Nephron (organoid): ENCODE data around the gene KCNQ1.

Experiments
- H3K27ac Mint-ChIP-seq, 3 experiments: 2 replicates each; pipeline ENCODE4 v1.8.0; 2020; ENCODE audit warnings: mixed read lengths in 3 of 3, mild to moderate bottlenecking in 2 of 3, moderate library complexity in 1 of 3
- H3K27me3 Mint-ChIP-seq: 2 replicates; pipeline ENCODE4 v1.8.0; 2021; ENCODE audit warnings: low read depth, mild to moderate bottlenecking, moderate library complexity, mixed read lengths
- H3K36me3 Mint-ChIP-seq: 2 replicates; pipeline ENCODE4 v1.8.0; 2020; ENCODE audit warnings: low read depth, mixed read lengths
- H3K4me1 Mint-ChIP-seq: 2 replicates; pipeline ENCODE4 v1.8.0; 2020; ENCODE audit warnings: mixed read lengths
- H3K4me3 Mint-ChIP-seq, 3 experiments: 2 replicates each; pipeline ENCODE4 v1.8.0; 2020; ENCODE audit warnings: mild to moderate bottlenecking in 3 of 3, mixed read lengths in 3 of 3, moderate library complexity in 2 of 3
- H3K9me3 Mint-ChIP-seq: 2 replicates; pipeline ENCODE4 v1.8.0; 2020; ENCODE audit warnings: mixed read lengths
- TF ChIP-seq, protein P1 (sequence below), 3 experiments: fragments of 200-600 bp; sonication (generic); IDR thresholded peaks; one replicate each; pipeline ENCODE4 v1.5.0; 2021; ENCODE audit warnings: antibody characterized with exemption in 3 of 3; ENCODE audit not compliant: unreplicated experiment in 3 of 3

KCNQ1 gene

DNA sequence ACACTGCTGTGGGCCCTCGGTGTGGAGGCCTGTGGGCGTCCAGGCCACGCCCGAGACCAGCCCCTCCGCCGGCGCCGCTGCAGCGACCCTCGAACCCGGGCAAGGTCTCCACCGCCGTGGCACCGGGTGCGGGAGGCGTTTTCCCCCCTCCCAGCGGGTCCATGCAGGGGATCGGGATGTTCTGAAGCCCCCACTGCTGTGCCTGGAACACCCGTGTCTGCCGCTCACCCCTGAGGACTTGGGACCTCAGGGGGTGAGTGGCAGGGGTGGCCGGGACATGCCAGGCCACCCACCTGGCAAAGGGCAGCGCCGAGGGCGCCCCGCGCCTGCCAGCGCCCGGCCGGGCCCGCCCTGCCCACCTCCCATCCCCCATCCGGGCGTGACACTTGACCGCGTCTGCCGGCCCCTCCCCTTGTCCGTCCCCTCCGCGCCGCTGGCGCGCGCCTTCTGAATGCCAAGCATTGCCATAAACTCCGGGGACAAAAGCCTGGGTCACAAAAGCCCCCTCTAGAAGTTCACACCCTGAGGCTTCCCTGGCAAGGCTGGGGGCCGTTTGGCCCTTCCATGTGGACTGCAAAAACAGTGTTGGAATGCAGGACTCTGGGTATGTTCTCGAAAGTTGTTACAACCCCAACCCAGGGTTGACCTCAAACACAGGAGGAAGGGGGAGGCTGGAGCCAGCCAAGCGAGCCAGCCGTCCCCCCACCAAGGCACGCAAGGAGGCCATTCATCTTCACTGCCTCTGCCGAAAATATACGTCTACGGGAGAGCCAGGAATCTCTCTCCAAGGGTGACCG lies 255.8 kb downstream of the KCNQ1 start:
- no peaks in the 10 kb centered on the region for H3K36me3 Mint-ChIP-seq
- peak overlapping the region; percentile 93 to 96 (median 94) for H3K4me3 Mint-ChIP-seq
- H3K4me1 Mint-ChIP-seq, result peaks cover 80% of the 10 kb centered on the region
- TF ChIP-seq, protein P1, sequence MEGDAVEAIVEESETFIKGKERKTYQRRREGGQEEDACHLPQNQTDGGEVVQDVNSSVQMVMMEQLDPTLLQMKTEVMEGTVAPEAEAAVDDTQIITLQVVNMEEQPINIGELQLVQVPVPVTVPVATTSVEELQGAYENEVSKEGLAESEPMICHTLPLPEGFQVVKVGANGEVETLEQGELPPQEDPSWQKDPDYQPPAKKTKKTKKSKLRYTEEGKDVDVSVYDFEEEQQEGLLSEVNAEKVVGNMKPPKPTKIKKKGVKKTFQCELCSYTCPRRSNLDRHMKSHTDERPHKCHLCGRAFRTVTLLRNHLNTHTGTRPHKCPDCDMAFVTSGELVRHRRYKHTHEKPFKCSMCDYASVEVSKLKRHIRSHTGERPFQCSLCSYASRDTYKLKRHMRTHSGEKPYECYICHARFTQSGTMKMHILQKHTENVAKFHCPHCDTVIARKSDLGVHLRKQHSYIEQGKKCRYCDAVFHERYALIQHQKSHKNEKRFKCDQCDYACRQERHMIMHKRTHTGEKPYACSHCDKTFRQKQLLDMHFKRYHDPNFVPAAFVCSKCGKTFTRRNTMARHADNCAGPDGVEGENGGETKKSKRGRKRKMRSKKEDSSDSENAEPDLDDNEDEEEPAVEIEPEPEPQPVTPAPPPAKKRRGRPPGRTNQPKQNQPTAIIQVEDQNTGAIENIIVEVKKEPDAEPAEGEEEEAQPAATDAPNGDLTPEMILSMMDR (IDR thresholded peaks at IDR 0.05; ENCODE audit: unreplicated experiment in 3 of 3), result no peak
- no peaks in the 10 kb centered on the region for H3K27me3 Mint-ChIP-seq
- peak overlapping the region; percentile 85 to 99 (median 95) for H3K27ac Mint-ChIP-seq
- H3K9me3 Mint-ChIP-seq, result no peaks in the 10 kb centered on the region

DNA sequence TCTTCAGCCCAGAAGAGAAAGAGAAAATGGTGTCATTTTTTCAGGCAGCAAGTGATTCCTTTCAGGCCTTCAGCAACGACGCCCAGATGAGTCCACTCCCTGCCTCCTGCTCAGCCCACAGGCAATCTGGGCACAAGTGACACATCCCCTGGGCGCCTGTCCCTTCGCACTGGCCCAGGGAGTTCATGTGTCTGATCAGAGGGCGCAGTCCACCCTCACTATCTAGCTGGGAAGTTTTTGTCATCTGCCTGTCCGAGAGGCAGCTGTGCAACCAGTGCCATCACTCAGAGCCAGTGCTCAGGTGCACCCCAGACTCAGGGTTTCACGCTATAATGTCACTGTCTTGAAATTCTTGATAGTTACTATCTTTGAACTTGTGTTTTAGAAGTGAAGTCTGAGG lies 256.4 kb downstream of the KCNQ1 start:
- TF ChIP-seq, protein P1 (IDR thresholded peaks at IDR 0.05; ENCODE audit: unreplicated experiment in 3 of 3), result no peak
- Mint-ChIP-seq H3K4me3 (peak overlapping the region; percentile 80 to 85 (median 82)), H3K4me1 (peaks cover 80% of the 10 kb centered on the region), H3K27me3 (no peaks in the 10 kb centered on the region), H3K36me3 (no peaks in the 10 kb centered on the region), H3K9me3 (peaks cover 3% of the 10 kb centered on the region), H3K27ac (peak overlapping the region; percentile 85 to 99 (median 95))

DNA sequence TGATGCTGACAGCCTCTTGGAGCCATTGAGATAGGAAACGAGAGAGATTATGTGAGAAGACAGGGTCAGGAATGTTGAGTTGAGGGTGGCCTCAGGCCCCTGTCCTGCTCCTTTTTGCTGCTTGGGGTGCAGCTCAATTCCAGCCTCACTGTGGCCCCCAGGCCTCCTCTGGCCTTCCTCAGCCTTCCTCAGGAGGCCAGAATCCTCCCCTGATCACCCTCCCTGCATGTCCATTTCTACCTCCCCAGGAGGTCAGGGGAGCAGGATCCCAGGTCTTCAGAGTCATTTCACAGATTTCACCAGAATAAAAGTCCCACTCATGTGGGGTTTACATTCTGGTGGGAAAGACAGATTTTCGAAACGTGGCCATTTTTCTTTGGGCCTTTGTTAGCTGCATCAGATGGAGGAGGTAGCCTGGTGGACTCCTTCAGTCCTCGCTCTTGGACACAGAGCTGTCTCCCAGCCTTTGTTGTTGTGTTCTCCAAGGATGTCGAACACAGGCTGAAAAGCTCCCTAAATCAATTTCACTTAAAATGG lies 257.2 kb downstream of the KCNQ1 start:
- H3K27ac Mint-ChIP-seq, result peak overlapping the region; percentile 85 to 99 (median 95)
- TF ChIP-seq, protein P1 (IDR thresholded peaks at IDR 0.05; ENCODE audit: unreplicated experiment in 3 of 3), result no peak
- H3K9me3 Mint-ChIP-seq, result peaks cover 3% of the 10 kb centered on the region
- H3K27me3 Mint-ChIP-seq, result no peaks in the 10 kb centered on the region
- H3K36me3 Mint-ChIP-seq, result no peaks in the 10 kb centered on the region
- peak overlapping the region; percentile 80 to 85 (median 82) for H3K4me3 Mint-ChIP-seq
- peaks cover 80% of the 10 kb centered on the region for H3K4me1 Mint-ChIP-seq

DNA sequence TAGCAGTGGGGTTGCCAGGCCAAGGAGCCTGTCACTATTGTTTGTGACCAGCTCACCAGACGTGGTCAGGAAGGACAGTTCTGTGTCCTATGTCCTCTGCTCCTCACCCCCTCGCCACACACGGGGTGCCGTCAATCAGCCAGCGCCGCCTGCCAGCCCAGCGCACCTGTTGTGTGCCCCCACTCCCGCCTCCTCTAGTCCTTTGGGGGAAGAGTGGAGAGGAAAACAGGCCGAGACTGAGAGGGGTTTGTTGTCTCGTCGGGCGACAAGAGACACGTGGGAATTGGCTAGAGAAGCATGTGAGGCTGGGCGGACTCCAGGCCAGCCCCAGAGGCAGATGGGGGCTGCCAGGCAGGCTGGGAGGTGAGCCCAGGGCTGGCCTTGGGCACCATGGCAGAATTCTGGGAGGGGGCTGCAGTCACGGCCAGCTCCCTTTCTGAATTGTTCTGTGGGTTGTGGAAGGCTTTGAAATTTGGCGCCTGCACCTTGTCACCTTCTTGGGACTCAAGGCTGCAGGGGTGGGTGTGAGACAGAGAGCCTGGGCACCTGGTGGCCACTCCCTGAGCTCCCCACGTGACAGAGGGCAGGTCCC lies 258.1 kb downstream of the KCNQ1 start:
- Mint-ChIP-seq H3K9me3 (peaks cover 3% of the 10 kb centered on the region), H3K4me3 (peak overlapping the region; percentile 49 to 85 (median 70)), H3K4me1 (peaks cover 80% of the 10 kb centered on the region), H3K36me3 (no peaks in the 10 kb centered on the region), H3K27me3 (no peaks in the 10 kb centered on the region), H3K27ac (peak overlapping the region; percentile 85 to 99 (median 95))
- TF ChIP-seq, protein P1 (IDR thresholded peaks at IDR 0.05; ENCODE audit: unreplicated experiment in 3 of 3), result no peak

DNA sequence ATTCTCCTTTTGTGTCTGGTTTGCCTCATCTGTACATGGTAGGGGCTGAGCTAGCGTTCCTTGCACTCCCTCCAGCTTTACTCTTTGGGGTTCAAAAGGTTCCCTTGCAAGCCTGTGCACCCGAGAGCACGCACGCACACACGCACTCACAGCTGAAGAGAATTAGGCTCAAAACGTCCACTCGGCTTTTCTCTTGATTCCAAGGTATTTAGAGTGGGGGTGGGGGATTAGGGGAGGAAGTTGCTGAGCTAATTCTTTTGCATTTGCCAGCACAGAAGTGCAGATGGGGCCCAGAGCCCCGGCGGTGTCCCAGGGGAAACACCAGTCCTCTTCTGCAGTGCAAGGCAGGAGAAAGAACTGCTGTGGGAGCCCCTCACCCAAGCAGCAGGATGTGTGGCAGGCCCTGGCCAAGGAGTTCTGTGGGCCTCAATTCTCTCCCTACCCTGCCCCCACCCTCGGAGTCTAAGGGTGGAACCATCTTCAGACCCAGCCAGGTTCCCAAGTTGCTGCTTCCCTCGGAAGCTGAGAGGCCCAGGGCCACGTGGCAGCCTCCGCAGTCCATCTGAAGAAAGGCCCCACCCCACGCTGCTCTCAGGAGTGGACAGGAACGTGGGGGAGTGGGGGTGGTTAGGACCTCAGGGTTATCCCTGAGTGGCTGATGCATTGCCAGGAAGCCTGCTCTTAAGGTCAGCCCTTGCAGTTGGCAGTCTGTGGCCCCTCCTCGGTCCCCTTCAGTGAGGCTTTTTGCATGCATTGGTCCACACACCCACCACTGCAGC lies 258.7 kb downstream of the KCNQ1 start:
- no peaks in the 10 kb centered on the region for H3K36me3 Mint-ChIP-seq
- TF ChIP-seq, protein P1 (IDR thresholded peaks at IDR 0.05; ENCODE audit: unreplicated experiment in 3 of 3), result no peak
- peaks cover 3% of the 10 kb centered on the region for H3K9me3 Mint-ChIP-seq
- H3K27ac Mint-ChIP-seq, result peak overlapping the region; percentile 85 to 99 (median 95)
- peaks cover 80% of the 10 kb centered on the region for H3K4me1 Mint-ChIP-seq
- no peaks in the 10 kb centered on the region for H3K27me3 Mint-ChIP-seq
- H3K4me3 Mint-ChIP-seq, result peak overlapping the region; percentile 32 to 67 (median 59)
